Right lobe of liver (tissue), 6 donors: ENCODE results near the gene NUBPL. TPM values are rescaled to one million over a fixed set of nuclear protein-coding genes. Genes with fewer than 3 reads are reported as not detected.
A peak's percentile ranks its signal among the peaks of the same experiment; 100 is the strongest.

ENCODE experiments used
- ATAC-seq, 4 donors: fragments of 200-7000 bp; cut with Tn5 transposase; one replicate each; pipeline ENCODE4 v1.9.1; 2020; ENCODE audit warnings: mild to moderate bottlenecking in 4 of 4, moderate library complexity in 4 of 4
- DNase-seq, 3 donors: peaks; one replicate each; pipeline ENCODE4 v3.0.0-alpha.2; 2020
- H3K27ac ChIP-seq, 3 donors: fragments of 200-600 bp; one replicate each; pipeline ENCODE4 v1.8.0; 2022
- H3K27me3 ChIP-seq, 2 donors: fragments of 200-600 bp; one replicate each; pipeline ENCODE4 v1.8.0; 2022
- H3K36me3 ChIP-seq, 4 donors: fragments of 200-600 bp; sonication (generic) in 1 of 4; one replicate each; pipeline versions ENCODE4 v1.5.1 to v1.8.0; 2017 to 2022; ENCODE audit warnings: control low read depth in 1 of 4
- H3K4me1 ChIP-seq, 4 donors: fragments of 200-600 bp; sonication (generic) in 1 of 4; one replicate each; pipeline versions ENCODE4 v1.5.1 to v1.8.0; 2017 to 2022; ENCODE audit warnings: control low read depth in 1 of 4
- H3K4me3 ChIP-seq, 3 donors: fragments of 200-600 bp; one replicate each; pipeline ENCODE4 v1.8.0; 2022
- H3K9me3 ChIP-seq, 4 donors: fragments of 200-600 bp; sonication (generic) in 1 of 4; one replicate each; pipeline versions ENCODE4 v1.5.1 to v1.8.0; 2017 to 2022; ENCODE audit warnings: control low read depth in 1 of 4
- POLR2A ChIP-seq: fragments of 450-650 bp; IDR thresholded peaks from one replicate; pipeline ENCODE4 v1.6.1; 2017; ENCODE audit warnings: antibody characterized with exemption, mild to moderate bottlenecking
- WGBS: methylation state at CpG from one replicate; pipeline ENCODE4 v1.1.6; 2018; ENCODE audit warnings: low coverage, low lambda C conversion rate; ENCODE audit not compliant: insufficient coverage; ENCODE audit errors: missing lambda C conversion rate; 5-methylcytosine and 5-hydroxymethylcytosine counted together
- intact Hi-C, 2 donors: fragments of 100-400 bp; cut with DNase I; formaldehyde crosslinking; loops; one replicate each; pipeline versions ENCODE4 v1.11.2 to v1.14.1; 2022
- total RNA-seq, 6 experiments: library from RNA; depleted of rRNA in 2 of 6; stranded (reverse); fragments of >200 nt in 2 of 6; fragmentation: NEBNext Ultra II Directional in 3 of 6; extraction: Animal tissue kit (Norgen Biotek cat#: 25700) in 3 of 6; gene quantifications; one replicate each; pipeline versions ENCODE4 v1.1.0 to v1.2.4, GENCODE V29; 2016 to 2023
- TF ChIP-seq, protein P1 (sequence below), 4 donors: fragments of 200-600 bp in 3 of 4; fragments of 450-650 bp in 1 of 4; IDR thresholded peaks; one replicate each; pipeline versions ENCODE4 v1.5.1 to v1.8.0; 2016 to 2022; ENCODE audit warnings: antibody characterized with exemption in 4 of 4, mild to moderate bottlenecking in 2 of 4
- donor health status: DM: no; HTN: yes; CAD: no.
- donor health status: DM: no; HTN: no; CAD: no.
- donor health status: DM: no; HTN: no; CAD: no.
- donor health status: DM: no; HTN: yes; CAD: no.
- donor health status: DM: no; HTN: yes; CAD: no.

NUBPL gene
- total RNA-seq, 6 experiments from 2014 or later, result 6.3 to 9.5 (median 7.2) TPM

DNA sequence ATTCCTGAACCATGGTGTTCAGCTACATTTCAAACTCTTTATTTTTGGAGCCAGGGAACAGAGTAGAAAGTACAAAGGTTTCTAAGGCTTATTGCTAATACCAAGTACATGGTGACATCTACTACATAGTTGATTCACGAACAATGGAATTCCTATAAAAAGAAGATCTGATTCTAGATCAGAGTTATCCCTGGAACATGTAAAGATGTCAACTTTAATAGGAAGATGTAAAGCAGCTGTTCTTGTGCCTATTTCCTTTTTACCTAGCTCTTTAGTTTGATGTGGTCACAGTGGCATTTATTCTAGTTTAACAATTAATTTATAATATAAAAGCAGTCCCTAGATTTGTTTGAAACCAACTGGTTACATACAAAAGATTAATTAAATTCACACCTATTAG, 99.5 kb downstream of the NUBPL start:
- WGBS, result 64% methylated on average over 1 of the region's 1 CpG
- no peaks in the 10 kb centered on the region for H3K27me3 ChIP-seq
- DNase-seq (no peak), ATAC-seq (no peak)
- TF ChIP-seq, protein P1, sequence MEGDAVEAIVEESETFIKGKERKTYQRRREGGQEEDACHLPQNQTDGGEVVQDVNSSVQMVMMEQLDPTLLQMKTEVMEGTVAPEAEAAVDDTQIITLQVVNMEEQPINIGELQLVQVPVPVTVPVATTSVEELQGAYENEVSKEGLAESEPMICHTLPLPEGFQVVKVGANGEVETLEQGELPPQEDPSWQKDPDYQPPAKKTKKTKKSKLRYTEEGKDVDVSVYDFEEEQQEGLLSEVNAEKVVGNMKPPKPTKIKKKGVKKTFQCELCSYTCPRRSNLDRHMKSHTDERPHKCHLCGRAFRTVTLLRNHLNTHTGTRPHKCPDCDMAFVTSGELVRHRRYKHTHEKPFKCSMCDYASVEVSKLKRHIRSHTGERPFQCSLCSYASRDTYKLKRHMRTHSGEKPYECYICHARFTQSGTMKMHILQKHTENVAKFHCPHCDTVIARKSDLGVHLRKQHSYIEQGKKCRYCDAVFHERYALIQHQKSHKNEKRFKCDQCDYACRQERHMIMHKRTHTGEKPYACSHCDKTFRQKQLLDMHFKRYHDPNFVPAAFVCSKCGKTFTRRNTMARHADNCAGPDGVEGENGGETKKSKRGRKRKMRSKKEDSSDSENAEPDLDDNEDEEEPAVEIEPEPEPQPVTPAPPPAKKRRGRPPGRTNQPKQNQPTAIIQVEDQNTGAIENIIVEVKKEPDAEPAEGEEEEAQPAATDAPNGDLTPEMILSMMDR (IDR thresholded peaks at IDR 0.05), result no peak
- TF ChIP-seq POLR2A, result no peak
- H3K4me1 ChIP-seq, result no peaks in the 10 kb centered on the region
- H3K36me3 ChIP-seq, result no peaks in the 10 kb centered on the region
- intact Hi-C loops, result no loop called here
- H3K4me3 ChIP-seq, result no peak overlapping the region
- no peaks in the 10 kb centered on the region for H3K9me3 ChIP-seq
- no peak overlapping the region for H3K27ac ChIP-seq

GRCh38 chr14:31668348-31668747, 107.1 kb downstream of the NUBPL start:
- no peaks in the 10 kb centered on the region for H3K9me3 ChIP-seq
- no peak overlapping the region for H3K4me3 ChIP-seq
- H3K4me1 ChIP-seq, result no peaks in the 10 kb centered on the region
- TF ChIP-seq, protein P1 (IDR thresholded peaks at IDR 0.05), result no peak
- TF ChIP-seq POLR2A, result no peak
- 69% methylated on average over 2 of the region's 8 CpGs for WGBS
- DNase-seq, result no peak
- H3K36me3 ChIP-seq, result no peaks in the 10 kb centered on the region
- no peaks in the 10 kb centered on the region for H3K27me3 ChIP-seq
- intact Hi-C loops, result no loop called here
- ATAC-seq, result no peak
- no peak overlapping the region for H3K27ac ChIP-seq

GRCh38 chr14:31672709-31673108, 111.5 kb downstream of the NUBPL start:
- no peaks in the 10 kb centered on the region for H3K9me3 ChIP-seq
- no peak for TF ChIP-seq POLR2A
- TF ChIP-seq, protein P1 (IDR thresholded peaks at IDR 0.05), result no peak
- ATAC-seq, result peak in 2 of 4 donors; percentile 39 to 50
- 49% methylated on average over 3 of the region's 3 CpGs for WGBS
- no peaks in the 10 kb centered on the region for H3K36me3 ChIP-seq
- H3K27me3 ChIP-seq, result no peaks in the 10 kb centered on the region
- no peaks in the 10 kb centered on the region for H3K4me1 ChIP-seq
- intact Hi-C loops, result no loop called here
- no peak overlapping the region for H3K4me3 ChIP-seq
- no peak for DNase-seq
- H3K27ac ChIP-seq, result no peak overlapping the region

GRCh38 chr14:31677052-31677451, 115.8 kb downstream of the NUBPL start:
- intact Hi-C loops, result no loop called here
- 49% methylated on average over 3 of the region's 3 CpGs for WGBS

More at GRCh38 chr14:31677052-31677451, 115.8 kb downstream of the NUBPL start:
- Histone ChIP-seq H3K36me3 (no peaks in the 10 kb centered on the region), H3K4me1 (no peaks in the 10 kb centered on the region), H3K4me3 (no peak overlapping the region), H3K27ac (no peak overlapping the region), H3K27me3 (no peaks in the 10 kb centered on the region), H3K9me3 (no peaks in the 10 kb centered on the region)
- TF ChIP-seq POLR2A, result no peak
- TF ChIP-seq, protein P1 (IDR thresholded peaks at IDR 0.05), result no peak
- ATAC-seq (no peak), DNase-seq (no peak)
